Activated CD8-positive, alpha-beta memory T cell treated with anti-CD3 and anti-CD28 coated beads, Interleukin-2, amount 50 U/mL, for 24 hours (primary cell): Measurements from ENCODE around the gene EXOSC9.

Experiments
- DNase-seq: peaks from one replicate; pipeline ENCODE4 v3.0.0-alpha.2; 2020; ENCODE audit errors: extremely low read depth

The EXOSC9 gene

GRCh38 chr4:121823505-121824170 is 22.5 kb downstream of the EXOSC9 start, which contains the start of gene CCNA2:
TSS of gene CCNA2 (minus strand) at chr4:121823883. CDS start at chr4:121823628, 255 bp downstream.
- peak; percentile 96 for DNase-seq

- DNase-seq, result no peak
Measured at GRCh38 chr4:121824171-121824527, 23.0 kb downstream of the EXOSC9 start.

- DNase-seq, result no peak
Measured at GRCh38 chr4:121824950-121825349, 23.8 kb downstream of the EXOSC9 start.

GRCh38 chr4:121827853-121828252 is 26.7 kb downstream of the EXOSC9 start:
- no peak for DNase-seq

GRCh38 chr4:121829511-121829910 is 28.4 kb downstream of the EXOSC9 start:
- no peak for DNase-seq

- DNase-seq, result no peak
Measured at GRCh38 chr4:121838136-121838535, 37.0 kb downstream of the EXOSC9 start.

- DNase-seq, result no peak
Measured at GRCh38 chr4:121842862-121843261, 41.7 kb downstream of the EXOSC9 start.

- no peak for DNase-seq
Measured at GRCh38 chr4:121846662-121847061, 45.5 kb downstream of the EXOSC9 start.

- no peak for DNase-seq
Measured at GRCh38 chr4:121851354-121851753, 50.2 kb downstream of the EXOSC9 start.

GRCh38 chr4:121860121-121860520 is 59.0 kb downstream of the EXOSC9 start:
- DNase-seq, result no peak

- no peak for DNase-seq
Measured at GRCh38 chr4:121861426-121861825, 60.3 kb downstream of the EXOSC9 start.

GRCh38 chr4:121863799-121864198 is 62.7 kb downstream of the EXOSC9 start:
- DNase-seq, result no peak
